H54 (cell line): ENCODE data around the gene TBC1D24.
"Not testable (repeated sequence)": the region's sequence is repeated elsewhere in the genome, so short reads cannot be mapped to it uniquely, and the experiment has no call there.

ENCODE experiments used
- DNase-seq: peaks from one replicate; pipeline ENCODE4 v3.0.0; 2011; ENCODE audit warnings: low spot score, mixed read lengths; ENCODE audit not compliant: insufficient read length
- FAIRE-seq: peaks from 3 replicates; lab custom pipeline; 2011; peaks lifted over from hg19 to GRCh38; lab: Jason Lieb, UNC
- POLR2A ChIP-seq: IDR thresholded peaks from 2 replicates; pipeline ENCODE4 v1.6.1; 2011; ENCODE audit warnings: low read depth, mild to moderate bottlenecking, low read length

The TBC1D24 gene

DNA sequence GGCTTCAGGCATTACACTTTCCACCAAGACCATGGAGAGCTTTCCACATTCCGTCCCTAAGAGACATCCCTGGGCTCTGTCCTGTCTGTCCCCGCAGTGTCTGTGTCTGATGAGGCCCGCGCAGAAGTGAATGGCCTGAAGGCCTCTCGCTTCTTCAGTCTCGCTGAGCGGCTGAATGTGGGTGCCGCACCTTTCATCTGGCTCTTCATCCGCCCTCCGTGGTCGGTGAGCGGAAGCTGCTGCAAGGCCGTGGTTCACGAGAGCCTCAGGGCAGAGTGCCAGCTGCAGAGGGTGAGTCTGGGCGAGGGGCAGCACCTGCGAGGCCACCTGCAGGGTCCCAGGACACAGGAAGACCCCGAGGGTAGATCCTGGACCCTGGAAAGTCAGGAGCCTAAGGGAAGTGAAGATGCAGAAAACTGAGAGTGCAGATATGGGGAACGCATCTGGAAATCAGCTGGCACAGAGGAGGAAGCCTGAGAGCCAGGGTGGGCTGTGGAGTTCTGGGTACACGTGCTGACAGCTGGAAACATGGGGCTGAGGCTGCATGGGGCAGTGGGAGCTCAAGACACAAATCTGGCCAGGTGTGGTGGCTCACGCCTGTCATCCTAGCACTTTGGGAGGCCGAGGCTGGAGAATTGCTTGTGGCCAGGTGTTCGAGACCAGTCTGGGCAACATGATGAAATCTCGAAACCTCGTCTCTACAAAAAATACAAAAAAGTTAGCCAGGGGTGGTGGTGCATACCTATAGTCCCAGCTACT lies 37.7 kb upstream of the TBC1D24 start:
- no peak for TF ChIP-seq POLR2A
- DNase-seq (no peak), FAIRE-seq (no peak)

GRCh38 chr16:2438121-2438520 lies 36.8 kb upstream of the TBC1D24 start:
- DNase-seq = no peak
- no peak for TF ChIP-seq POLR2A
- FAIRE-seq = no peak

DNA sequence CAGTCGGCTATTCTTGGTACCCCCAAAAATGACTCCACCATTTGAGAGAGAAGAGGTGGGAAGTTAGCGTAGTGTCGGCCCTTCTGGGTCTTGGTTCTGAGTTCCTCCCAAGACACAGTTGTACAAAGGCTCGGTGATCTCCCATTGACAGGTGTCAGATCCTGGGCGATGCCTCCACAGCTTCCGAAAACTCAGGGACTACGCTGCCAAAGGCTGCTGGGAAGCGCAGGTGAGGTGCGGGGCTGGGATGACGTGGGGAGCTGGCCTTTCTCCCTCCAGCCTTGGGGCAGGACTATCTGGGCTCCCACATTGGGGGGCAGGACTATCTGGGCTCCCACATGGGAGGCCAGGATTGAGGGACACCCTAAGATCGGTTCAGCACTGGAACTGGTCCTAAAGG lies 35.3 kb upstream of the TBC1D24 start:
- TF ChIP-seq POLR2A = no peak
- FAIRE-seq (no peak), DNase-seq (no peak)

DNA sequence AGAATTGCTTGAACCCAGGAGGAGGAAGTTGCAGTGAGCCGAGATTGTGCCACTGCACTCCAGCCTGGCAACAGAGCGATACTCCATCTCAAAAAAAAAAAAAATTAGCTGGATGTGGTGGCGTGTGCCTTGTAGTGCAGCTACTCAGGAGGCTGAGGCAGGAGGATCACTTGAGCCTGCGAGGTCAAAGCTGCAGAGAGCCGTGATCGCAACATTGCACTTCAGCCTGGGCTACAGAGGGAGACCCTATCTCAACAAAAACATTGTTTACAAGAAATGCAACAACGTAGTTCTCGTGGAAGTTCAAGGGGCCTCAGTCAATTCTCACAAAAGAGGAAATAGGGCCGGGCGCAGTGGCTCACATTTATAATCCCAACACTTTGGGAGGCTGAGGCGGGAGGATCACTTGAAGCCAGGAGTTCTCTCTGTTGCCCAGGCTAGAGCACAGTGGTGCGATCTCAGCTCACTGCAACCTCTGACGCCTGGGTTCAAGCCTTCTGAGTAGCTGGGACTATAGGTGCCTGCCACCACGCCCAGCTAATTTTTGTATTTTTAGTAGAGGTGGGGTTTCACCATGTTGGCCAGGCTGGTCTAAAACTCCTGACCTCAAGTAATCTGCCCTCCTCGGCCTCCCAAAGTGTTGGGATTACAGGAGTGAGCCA lies 33.7 kb upstream of the TBC1D24 start:
- DNase-seq, FAIRE-seq: not testable (repeated sequence)

DNA sequence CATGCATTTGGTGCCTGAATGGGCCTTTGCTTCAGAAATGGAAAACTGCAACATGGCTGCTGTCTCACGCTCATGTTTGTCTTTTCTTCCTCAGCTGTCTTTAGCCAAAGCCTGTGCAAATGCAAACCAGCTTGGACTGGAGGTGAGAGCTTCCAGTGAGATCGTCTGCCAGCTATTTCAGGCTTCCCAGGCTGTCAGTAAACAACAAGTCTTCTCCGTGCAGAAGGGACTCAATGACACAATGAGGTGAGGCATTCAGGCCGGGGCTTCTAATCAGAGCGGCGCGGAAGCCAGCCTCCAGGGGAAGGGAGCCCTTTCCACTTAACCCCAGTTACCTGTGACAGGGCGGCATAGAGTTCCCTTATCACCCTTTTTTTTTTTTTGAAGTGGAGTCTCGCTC lies 31.4 kb upstream of the TBC1D24 start:
- no peak for FAIRE-seq
- TF ChIP-seq POLR2A = no peak
- DNase-seq = no peak

DNA sequence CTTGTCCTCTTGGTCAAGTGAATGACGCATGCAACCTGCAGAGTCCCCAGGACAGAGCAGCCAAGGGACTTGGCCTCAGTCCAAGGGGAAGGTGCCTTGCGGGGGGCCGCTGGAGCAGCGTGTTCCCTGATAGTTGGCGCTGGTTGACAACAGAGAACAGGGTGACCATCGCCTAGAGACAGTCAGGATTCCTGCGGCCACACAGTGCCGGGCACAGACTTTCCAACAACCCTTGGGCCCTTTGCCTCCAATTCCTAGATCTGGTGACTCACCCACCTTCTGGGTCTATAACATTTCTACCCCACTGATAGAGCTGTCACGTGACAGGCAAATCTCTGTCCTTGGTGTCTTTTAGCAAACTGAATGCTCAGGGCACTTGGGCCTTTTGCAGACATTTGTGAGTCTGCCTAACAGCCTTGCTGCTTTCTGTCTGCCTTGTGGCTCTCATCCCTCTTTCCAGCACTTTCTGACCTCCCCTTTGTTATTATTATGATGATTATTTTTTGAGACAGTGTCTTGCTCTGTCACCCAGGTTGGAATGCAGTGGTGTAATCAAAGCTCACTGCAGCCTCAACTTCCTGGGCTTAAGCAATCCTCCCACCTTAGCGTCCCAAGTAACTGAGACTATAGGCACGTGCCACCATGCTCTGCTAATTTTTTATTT lies 26.9 kb upstream of the TBC1D24 start:
- FAIRE-seq = no peak

DNA sequence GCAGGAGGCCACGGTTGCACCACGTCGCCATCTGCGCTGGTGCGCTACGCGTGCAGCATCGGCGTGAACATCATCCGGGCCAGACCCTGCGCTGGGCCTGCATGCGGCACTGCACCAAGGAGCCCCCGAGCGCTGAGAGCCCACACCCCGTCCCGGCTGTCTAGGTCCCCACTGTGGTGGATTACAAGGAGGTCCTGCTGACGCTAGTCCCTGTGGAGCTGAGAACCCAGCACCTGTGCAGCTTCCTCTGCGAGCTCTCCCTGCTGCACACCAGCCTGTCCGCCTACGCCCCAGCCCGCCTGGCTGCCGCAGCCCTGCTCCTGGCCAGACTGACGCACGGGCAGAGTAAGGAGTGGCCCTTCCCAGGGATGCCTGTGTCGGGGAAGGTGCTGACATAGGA lies 25.8 kb upstream of the TBC1D24 start:
- FAIRE-seq (no peak), DNase-seq (no peak)
- TF ChIP-seq POLR2A = no peak

More for the DNA sequence above, 26.9 kb upstream of the TBC1D24 start:
- TF ChIP-seq POLR2A = no peak
- no peak for DNase-seq

GRCh38 chr16:2450535-2450934 lies 24.4 kb upstream of the TBC1D24 start:
- no peak for FAIRE-seq
- no peak for DNase-seq
- no peak for TF ChIP-seq POLR2A

- no peak for TF ChIP-seq POLR2A
- DNase-seq = no peak
- FAIRE-seq = no peak
Observed at GRCh38 chr16:2450975-2451381, 23.9 kb upstream of the TBC1D24 start.

DNA sequence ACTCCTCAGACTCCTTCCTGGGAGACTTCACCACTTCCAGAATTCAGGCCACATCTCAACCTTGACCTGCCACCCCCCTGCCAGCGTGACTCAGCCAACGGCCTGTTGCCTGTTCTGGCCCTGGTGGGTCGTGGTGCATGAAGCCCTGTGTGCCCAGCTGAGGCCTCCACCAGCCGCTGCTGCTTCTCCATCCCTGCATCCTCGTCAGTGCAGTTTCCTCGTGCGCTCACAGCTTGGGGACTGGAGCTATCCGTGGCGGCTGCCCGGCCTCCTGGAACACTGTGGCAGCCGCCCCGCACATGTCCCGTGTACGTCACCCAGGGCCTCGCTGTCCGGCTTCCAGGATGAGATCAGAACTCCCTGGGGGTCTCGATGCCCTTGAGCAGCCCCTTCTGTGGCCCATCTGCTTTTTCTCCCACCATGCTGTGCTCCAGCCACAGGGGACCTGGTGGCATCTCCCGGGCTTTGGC lies 23.0 kb upstream of the TBC1D24 start:
- TF ChIP-seq POLR2A = no peak
- no peak for DNase-seq
- no peak for FAIRE-seq

DNA sequence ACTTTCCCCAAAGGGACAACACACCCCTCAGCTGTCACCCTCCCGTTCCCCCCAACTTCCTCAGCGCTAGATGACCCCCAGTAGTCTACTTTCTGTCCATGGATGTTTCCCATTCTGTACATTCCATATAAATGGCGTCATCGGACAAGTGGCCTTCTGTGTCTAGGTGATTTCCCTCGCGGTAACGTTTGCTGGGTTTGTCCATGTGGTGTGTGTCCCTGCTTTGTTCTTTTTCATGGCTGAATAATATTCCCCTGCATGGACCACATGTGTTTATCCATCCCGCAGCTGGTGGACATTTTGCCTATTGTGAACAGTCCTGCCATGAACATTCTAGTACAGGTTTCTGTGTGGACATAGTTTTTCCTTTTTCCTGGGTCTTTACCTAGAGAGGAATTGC lies 22.3 kb upstream of the TBC1D24 start:
- no peak for FAIRE-seq
- TF ChIP-seq POLR2A = no peak

DNA sequence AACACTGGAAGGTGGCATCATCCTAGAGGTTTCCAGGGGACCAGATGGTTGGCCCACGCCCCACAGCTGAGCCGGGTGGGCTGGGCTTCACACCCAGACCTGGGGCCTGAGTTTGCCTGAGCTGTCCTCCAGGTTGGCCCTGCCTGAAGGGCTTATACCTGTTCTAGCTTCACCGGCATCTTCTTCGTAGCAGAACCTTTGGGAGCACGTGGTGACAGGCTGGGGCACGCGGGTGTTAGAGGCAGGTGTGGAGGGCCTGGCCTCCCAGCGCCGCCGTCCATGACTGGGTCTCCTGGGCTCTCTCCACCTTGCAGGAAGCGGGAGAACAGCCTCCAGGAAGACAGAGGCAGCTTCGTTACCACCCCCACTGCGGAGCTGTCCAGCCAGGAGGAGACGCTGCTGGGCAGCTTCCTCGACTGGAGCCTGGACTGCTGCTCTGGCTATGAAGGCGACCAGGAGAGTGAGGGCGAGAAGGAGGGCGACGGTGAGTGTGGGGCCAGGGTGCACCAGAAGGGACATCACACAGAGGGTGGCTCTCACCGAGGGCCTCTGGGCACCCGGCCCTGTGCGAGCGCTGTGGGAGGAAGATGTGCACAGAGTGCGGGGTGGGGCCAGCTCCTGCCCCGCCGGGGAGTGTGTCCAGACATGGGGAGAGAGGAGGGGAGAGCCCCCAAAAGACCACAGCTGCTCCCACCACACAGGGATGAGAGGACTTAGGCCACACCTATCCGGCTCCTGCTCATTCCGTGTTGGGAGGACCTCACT lies 19.7 kb upstream of the TBC1D24 start:
- no peak for TF ChIP-seq POLR2A
- no peak for FAIRE-seq
- no peak for DNase-seq

More for the DNA sequence above, 22.3 kb upstream of the TBC1D24 start:
- no peak for DNase-seq

DNA sequence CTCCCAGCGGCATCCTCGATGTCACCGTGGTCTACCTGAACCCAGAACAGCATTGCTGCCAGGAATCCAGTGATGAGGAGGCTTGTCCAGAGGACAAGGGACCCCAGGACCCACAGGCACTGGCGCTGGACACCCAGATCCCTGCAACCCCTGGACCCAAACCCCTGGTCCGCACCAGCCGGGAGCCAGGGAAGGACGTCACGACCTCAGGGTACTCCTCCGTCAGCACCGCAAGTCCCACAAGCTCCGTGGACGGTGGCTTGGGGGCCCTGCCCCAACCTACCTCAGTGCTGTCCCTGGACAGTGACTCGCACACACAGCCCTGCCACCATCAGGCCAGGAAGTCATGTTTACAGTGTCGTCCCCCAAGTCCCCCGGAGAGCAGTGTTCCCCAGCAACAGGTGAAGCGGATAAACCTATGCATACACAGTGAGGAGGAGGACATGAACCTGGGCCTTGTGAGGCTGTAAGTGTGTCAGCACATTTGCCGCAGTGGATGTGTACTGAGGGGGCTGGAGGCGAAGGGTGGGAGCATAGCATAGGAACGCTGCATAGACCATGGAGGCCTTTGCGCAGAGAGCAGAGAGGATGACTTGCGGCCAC lies 18.3 kb upstream of the TBC1D24 start:
- FAIRE-seq = no peak
- TF ChIP-seq POLR2A = no peak
- no peak for DNase-seq
